ENCODE results near the gene GNGT2.

GRCh38 chr17:49195751-49196150, 14.6 kb downstream of the GNGT2 start:
- TF ChIP-seq SUZ12 (IDR thresholded peaks at IDR 0.05; ENCODE audit: extremely low read depth, insufficient read depth, insufficient read length) (no peak), ZNF274 (IDR thresholded peaks at IDR 0.05; ENCODE audit: low read depth, low read length) (no peak)

All from NT2/D1 (cell line).